Thoracic aorta (tissue), 2 donors: ENCODE measurements around the gene STK32C. TPM values are rescaled to one million over a fixed set of nuclear protein-coding genes. Genes with fewer than 3 reads are reported as not detected.

Experiments used
- ATAC-seq: fragments of 150-250 bp; one replicate; pipeline ENCODE4 v1.8.0; 2017; ENCODE audit warnings: low read depth; ENCODE audit not compliant: insufficient number of reproducible peaks, low FRiP score
- DNase-seq: peaks from one replicate; pipeline ENCODE4 v3.0.0-alpha.2; 2020; ENCODE audit warnings: low spot score
- H3K27ac ChIP-seq, 2 donors: fragments of 200-600 bp; sonication (generic); 1 replicate in 1 of 2; 2 replicates in 1 of 2; pipeline ENCODE4 v1.5.1; 2016; ENCODE audit warnings: mild to moderate bottlenecking in 2 of 2, moderate library complexity in 2 of 2
- H3K27me3 ChIP-seq: fragments of 200-600 bp; sonication (generic); replicated peaks from 2 replicates; pipeline ENCODE4 v1.6.0; 2016; ENCODE audit warnings: mild to moderate bottlenecking; ENCODE audit not compliant: insufficient read depth
- H3K36me3 ChIP-seq: fragments of 200-600 bp; sonication (generic); one replicate; pipeline ENCODE4 v1.5.1; 2016
- H3K4me1 ChIP-seq, 2 donors: fragments of 200-600 bp; sonication (generic); 1 replicate in 1 of 2; 2 replicates in 1 of 2; pipeline versions ENCODE4 v1.5.1 to v1.6.0; 2016; ENCODE audit warnings: low read depth in 2 of 2, mild to moderate bottlenecking in 1 of 2; ENCODE audit not compliant: control insufficient read depth in 1 of 2
- H3K4me3 ChIP-seq: fragments of 200-600 bp; sonication (generic); 2 replicates; pipeline ENCODE4 v1.5.1; 2016; ENCODE audit warnings: mild to moderate bottlenecking
- H3K9me3 ChIP-seq: fragments of 200-600 bp; sonication (generic); 2 replicates; pipeline ENCODE4 v1.5.1; 2016
- total RNA-seq, 2 donors: library from RNA; depleted of rRNA; stranded (reverse); fragments of >200 nt; gene quantifications; one replicate each; pipeline versions ENCODE4 v1.1.0 to v1.2.3, GENCODE V29; 2016
- TF ChIP-seq, protein P1 (sequence below): fragments of 200-600 bp; sonication (generic); IDR thresholded peaks from one replicate; pipeline ENCODE4 v1.5.1; 2019; ENCODE audit warnings: antibody characterized with exemption

The STK32C gene
- total RNA-seq, 2 donors from 2014 or later, result 1.1 to 4.2 TPM

GRCh38 chr10:132329565-132330485 lies 22.1 kb upstream of the STK32C start:
- ATAC-seq, result peak; percentile 2
- H3K27me3 ChIP-seq, result no peaks in the 10 kb centered on the region
- no peak for DNase-seq
- TF ChIP-seq, protein P1, sequence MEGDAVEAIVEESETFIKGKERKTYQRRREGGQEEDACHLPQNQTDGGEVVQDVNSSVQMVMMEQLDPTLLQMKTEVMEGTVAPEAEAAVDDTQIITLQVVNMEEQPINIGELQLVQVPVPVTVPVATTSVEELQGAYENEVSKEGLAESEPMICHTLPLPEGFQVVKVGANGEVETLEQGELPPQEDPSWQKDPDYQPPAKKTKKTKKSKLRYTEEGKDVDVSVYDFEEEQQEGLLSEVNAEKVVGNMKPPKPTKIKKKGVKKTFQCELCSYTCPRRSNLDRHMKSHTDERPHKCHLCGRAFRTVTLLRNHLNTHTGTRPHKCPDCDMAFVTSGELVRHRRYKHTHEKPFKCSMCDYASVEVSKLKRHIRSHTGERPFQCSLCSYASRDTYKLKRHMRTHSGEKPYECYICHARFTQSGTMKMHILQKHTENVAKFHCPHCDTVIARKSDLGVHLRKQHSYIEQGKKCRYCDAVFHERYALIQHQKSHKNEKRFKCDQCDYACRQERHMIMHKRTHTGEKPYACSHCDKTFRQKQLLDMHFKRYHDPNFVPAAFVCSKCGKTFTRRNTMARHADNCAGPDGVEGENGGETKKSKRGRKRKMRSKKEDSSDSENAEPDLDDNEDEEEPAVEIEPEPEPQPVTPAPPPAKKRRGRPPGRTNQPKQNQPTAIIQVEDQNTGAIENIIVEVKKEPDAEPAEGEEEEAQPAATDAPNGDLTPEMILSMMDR, result no peak
- H3K4me1 ChIP-seq, result peaks cover 12 to 37% of the 10 kb centered on the region in 2 donors
- H3K9me3 ChIP-seq, result no peaks in the 10 kb centered on the region
- peak overlapping the region; percentile 86 for H3K4me3 ChIP-seq
- peak overlapping the region in 1 of 2 donors; percentile 74 for H3K27ac ChIP-seq
- H3K36me3 ChIP-seq, result no peaks in the 10 kb centered on the region

- peak overlapping the region in 1 of 2 donors; percentile 74 for H3K27ac ChIP-seq
- DNase-seq (no peak), ATAC-seq (no peak)
Measured at GRCh38 chr10:132328738-132329137, 21.0 kb upstream of the STK32C start.

GRCh38 chr10:132328106-132328505 lies 20.4 kb upstream of the STK32C start:
- H3K4me3 ChIP-seq, result no peak overlapping the region
- H3K36me3 ChIP-seq, result no peaks in the 10 kb centered on the region
- ATAC-seq, result no peak
- peaks cover 12 to 37% of the 10 kb centered on the region in 2 donors for H3K4me1 ChIP-seq
- TF ChIP-seq, protein P1, result no peak
- no peaks in the 10 kb centered on the region for H3K9me3 ChIP-seq
- no peak overlapping the region for H3K27ac ChIP-seq
- DNase-seq, result no peak
- no peaks in the 10 kb centered on the region for H3K27me3 ChIP-seq

More at GRCh38 chr10:132328738-132329137, 21.0 kb upstream of the STK32C start:
- Histone ChIP-seq H3K4me1 (peaks cover 12 to 37% of the 10 kb centered on the region in 2 donors), H3K4me3 (peak overlapping the region; percentile 86), H3K27me3 (no peaks in the 10 kb centered on the region), H3K36me3 (no peaks in the 10 kb centered on the region), H3K9me3 (no peaks in the 10 kb centered on the region)
- TF ChIP-seq, protein P1, result no peak

DNA sequence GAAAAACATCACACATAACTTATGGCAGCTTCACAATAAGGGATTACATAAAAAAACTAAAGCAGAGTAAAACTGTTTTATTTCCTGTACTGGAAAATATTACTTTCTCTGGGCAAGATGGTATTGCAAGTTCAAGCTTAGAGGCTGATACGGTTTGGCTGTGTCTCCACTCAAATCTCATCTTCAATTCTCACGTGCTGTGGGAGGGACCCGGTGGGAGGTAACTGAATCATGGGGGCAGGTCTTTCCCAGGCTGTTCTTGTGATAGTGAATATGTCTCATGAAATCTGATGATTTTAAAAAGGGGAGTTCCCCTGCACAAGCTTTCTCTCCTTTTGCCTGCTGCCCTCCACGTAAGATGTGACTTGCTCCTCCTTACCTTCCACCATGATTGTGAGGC lies 19.2 kb upstream of the STK32C start:
- no peak for DNase-seq
- no peaks in the 10 kb centered on the region for H3K27me3 ChIP-seq
- ATAC-seq, result no peak
- no peaks in the 10 kb centered on the region for H3K36me3 ChIP-seq
- H3K27ac ChIP-seq, result no peak overlapping the region
- TF ChIP-seq, protein P1, result no peak
- H3K4me1 ChIP-seq, result peaks cover 12 to 28% of the 10 kb centered on the region in 2 donors
- no peak overlapping the region for H3K4me3 ChIP-seq
- H3K9me3 ChIP-seq, result no peaks in the 10 kb centered on the region

- Histone ChIP-seq H3K9me3 (no peaks in the 10 kb centered on the region), H3K27ac (no peak overlapping the region), H3K36me3 (no peaks in the 10 kb centered on the region), H3K4me1 (peaks cover 12 to 28% of the 10 kb centered on the region in 2 donors), H3K27me3 (no peaks in the 10 kb centered on the region), H3K4me3 (no peak overlapping the region)
- ATAC-seq, result no peak
- no peak for DNase-seq
- TF ChIP-seq, protein P1, result no peak
Measured at GRCh38 chr10:132326344-132326889, 18.7 kb upstream of the STK32C start.
